ENCODE measurements around the gene CD83.
"Not testable (repeated sequence)": the region's sequence is repeated elsewhere in the genome, so short reads cannot be mapped to it uniquely, and the experiment has no call there.

The CD83 gene

DNA sequence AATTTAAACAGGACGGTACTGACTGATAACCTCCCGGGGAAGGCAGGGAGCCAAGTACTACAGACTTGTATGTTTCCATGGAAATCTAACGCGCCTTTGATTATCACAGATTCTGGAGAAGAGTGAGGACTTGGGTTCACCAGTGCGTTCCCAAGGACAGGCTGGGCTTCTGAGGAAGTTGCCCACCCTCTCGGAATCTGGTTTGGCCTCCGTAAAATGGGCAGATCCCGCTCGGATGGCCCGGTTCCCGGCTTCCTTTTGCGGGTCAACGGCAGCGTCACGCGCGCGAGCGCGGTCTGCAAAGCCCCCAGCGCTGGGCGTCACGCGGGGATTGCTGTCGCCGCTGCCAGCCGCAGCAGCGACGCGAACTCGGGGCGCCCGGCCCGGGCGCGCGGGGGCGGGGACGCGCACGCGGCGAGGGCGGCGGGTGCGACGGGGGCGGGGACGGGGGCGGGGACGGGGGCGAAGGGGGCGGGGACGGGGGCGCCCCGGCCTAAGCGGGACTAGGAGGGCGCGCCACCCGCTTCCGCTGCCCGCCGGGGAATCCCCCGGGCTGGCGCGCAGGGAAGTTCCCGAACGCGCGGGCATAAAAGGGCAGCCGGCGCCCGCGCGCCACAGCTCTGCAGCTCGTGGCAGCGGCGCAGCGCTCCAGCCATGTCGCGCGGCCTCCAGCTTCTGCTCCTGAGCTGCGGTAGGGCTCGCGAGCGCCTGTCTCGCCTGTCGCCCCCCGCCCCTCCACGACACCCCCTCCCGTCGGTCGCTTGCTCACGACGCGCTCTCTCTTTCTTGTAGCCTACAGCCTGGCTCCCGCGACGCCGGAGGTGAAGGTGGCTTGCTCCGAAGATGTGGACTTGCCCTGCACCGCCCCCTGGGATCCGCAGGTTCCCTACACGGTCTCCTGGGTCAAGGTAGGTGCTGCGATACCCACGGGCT lies at the start of gene CD83:
Gene CD83 (plus strand): TSS at position 615 of the 933 bp plus-strand sequence. CDS start 40 bp downstream, at position 655.
- no peaks in the 10 kb centered on the region for H3K4me1 ChIP-seq (ENCODE audit: control insufficient read depth in 1 of 2, insufficient read depth in 2 of 2, low read length in 2 of 2)
- no peaks in the 10 kb centered on the region for H3K27me3 ChIP-seq (ENCODE audit: low read depth, low read length)
- no peaks in the 10 kb centered on the region for H3K36me3 ChIP-seq (ENCODE audit: control insufficient read depth in 1 of 2, insufficient read depth in 2 of 2, low read length in 2 of 2)
- no peaks in the 10 kb centered on the region for H3K9me3 ChIP-seq (ENCODE audit: control insufficient read depth in 1 of 2, low read length in 2 of 2)
- H3K4me3 ChIP-seq (ENCODE audit: low read depth in 1 of 2, low read length in 2 of 2): peak within 1 kb of the TSS; percentile 72 to 79
- H3K27ac ChIP-seq (ENCODE audit: low read length): no peak within 1 kb of the TSS

DNA sequence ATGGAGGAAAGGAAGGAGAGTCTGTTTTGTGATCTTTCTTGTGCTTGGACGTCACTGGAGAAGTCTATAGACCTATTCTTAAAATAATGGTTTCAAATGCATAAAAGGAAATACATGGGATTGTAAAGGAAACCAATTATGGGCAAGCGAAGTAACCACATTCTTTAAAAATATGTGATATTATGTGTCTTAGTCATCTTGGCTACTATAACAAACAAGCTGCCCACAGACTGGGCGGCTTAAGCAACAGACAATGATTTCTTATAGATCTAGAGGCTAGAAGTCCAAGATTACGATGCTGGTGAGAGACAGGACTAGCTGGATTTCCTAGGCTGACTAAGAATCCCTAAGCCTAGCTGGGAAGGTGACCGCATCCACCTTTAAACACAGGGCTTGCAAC lies 49.4 kb upstream of the CD83 start:
- Histone ChIP-seq H3K4me3 (ENCODE audit: low read depth in 1 of 2, low read length in 2 of 2) (no peak overlapping the region), H3K4me1 (ENCODE audit: control insufficient read depth in 1 of 2, insufficient read depth in 2 of 2, low read length in 2 of 2) (no peaks in the 10 kb centered on the region), H3K27ac (ENCODE audit: low read length) (no peak overlapping the region), H3K27me3 (ENCODE audit: low read depth, low read length) (no peaks in the 10 kb centered on the region), H3K9me3 (ENCODE audit: control insufficient read depth in 1 of 2, low read length in 2 of 2) (no peaks in the 10 kb centered on the region), H3K36me3 (ENCODE audit: control insufficient read depth in 1 of 2, insufficient read depth in 2 of 2, low read length in 2 of 2) (no peaks in the 10 kb centered on the region)

- Histone ChIP-seq H3K4me1 (ENCODE audit: control insufficient read depth in 1 of 2, insufficient read depth in 2 of 2, low read length in 2 of 2) (no peaks in the 10 kb centered on the region), H3K9me3 (ENCODE audit: control insufficient read depth in 1 of 2, low read length in 2 of 2) (no peaks in the 10 kb centered on the region), H3K4me3 (ENCODE audit: low read depth in 1 of 2, low read length in 2 of 2) (no peak overlapping the region), H3K36me3 (ENCODE audit: control insufficient read depth in 1 of 2, insufficient read depth in 2 of 2, low read length in 2 of 2) (no peaks in the 10 kb centered on the region), H3K27me3 (ENCODE audit: low read depth, low read length) (no peaks in the 10 kb centered on the region), H3K27ac (ENCODE audit: low read length) (no peak overlapping the region)
Measured at GRCh38 chr6:14068623-14069022, 48.9 kb upstream of the CD83 start.

DNA sequence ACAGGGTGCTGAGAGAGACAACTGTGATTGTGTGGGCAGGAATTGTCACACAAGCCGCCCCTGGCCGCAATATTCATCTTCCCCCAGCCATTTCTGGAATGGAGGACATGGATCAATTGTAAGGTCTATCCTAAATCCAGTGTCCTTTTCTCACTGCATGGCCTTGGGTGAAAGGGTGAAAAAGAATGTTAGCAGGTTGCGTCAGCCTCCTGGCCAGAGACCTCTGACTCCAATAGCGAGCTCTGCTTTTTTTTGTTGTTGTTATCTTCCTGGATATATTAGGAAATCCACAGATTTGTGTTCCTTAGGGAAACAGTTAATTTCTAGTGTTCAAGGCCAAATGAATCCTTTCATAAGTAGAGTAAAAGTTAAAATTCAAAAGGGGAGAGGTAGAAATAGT lies 47.1 kb upstream of the CD83 start:
- Histone ChIP-seq H3K27ac (ENCODE audit: low read length) (no peak overlapping the region), H3K27me3 (ENCODE audit: low read depth, low read length) (no peaks in the 10 kb centered on the region), H3K36me3 (ENCODE audit: control insufficient read depth in 1 of 2, insufficient read depth in 2 of 2, low read length in 2 of 2) (no peaks in the 10 kb centered on the region), H3K4me1 (ENCODE audit: control insufficient read depth in 1 of 2, insufficient read depth in 2 of 2, low read length in 2 of 2) (no peaks in the 10 kb centered on the region), H3K9me3 (ENCODE audit: control insufficient read depth in 1 of 2, low read length in 2 of 2) (no peaks in the 10 kb centered on the region), H3K4me3 (ENCODE audit: low read depth in 1 of 2, low read length in 2 of 2) (no peak overlapping the region)

DNA sequence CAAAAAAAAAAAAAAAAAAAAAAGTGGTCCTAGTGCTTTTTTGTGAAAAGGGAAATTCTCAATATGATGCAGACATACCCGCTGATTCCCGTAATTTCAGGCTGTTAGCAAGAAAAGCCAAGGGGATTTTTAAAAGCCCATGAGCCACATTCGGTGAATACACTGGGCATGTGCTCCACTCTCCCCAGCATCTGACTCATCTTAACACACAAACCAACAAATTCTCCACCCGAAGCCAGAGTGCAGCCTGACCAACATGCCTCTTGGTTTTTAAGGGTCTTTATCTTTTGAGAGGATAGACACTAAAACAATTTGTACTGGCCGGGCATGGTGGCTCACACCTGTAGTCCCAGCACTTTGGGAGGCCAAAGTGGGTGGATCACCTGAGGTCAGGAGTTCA lies 45.5 kb upstream of the CD83 start:
- no peaks in the 10 kb centered on the region for H3K9me3 ChIP-seq (ENCODE audit: control insufficient read depth in 1 of 2, low read length in 2 of 2)
- no peaks in the 10 kb centered on the region for H3K4me1 ChIP-seq (ENCODE audit: control insufficient read depth in 1 of 2, insufficient read depth in 2 of 2, low read length in 2 of 2)
- no peaks in the 10 kb centered on the region for H3K27me3 ChIP-seq (ENCODE audit: low read depth, low read length)
- H3K4me3 ChIP-seq (ENCODE audit: low read depth in 1 of 2, low read length in 2 of 2): no peak overlapping the region
- H3K36me3 ChIP-seq (ENCODE audit: control insufficient read depth in 1 of 2, insufficient read depth in 2 of 2, low read length in 2 of 2): no peaks in the 10 kb centered on the region
- no peak overlapping the region for H3K27ac ChIP-seq (ENCODE audit: low read length)

DNA sequence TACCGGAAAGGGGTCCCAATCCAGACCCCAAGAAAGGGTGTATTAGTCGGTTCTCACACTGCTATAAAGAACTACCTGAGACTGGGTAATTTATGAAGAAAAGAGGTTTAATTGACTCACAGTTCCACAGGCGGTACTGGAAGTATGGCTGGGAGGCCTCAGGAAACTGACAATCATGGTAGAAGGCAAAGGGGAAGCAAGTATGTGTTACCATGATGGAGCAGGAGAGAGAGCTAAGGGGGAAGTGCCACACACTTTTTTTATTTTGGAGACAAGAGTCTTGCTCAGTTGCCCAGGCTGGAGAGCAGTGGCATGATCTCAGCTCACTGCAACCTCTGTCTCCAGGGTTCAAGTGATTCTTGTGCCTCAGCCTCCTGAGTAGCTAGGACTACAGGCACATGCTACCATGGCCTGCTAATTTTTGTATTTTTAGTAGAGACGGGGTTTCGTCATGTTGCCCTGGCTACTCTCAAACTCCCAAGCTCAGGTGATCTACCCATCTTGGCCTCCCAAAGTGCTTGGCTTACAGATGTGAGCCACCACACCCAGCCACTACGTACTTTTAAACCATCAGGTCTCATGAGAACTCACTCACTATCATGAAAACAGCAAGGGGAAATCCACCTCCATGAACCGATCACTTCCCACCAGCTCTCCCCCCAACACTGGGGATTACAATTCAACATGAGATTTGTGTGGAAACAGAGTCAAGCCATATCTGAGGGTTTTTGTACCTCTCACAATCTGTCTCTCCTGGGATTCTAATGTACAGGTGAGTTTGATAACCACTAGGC lies 43.8 kb upstream of the CD83 start:
- not testable (repeated sequence) for H3K27ac ChIP-seq (ENCODE audit: low read length); H3K4me1 ChIP-seq (ENCODE audit: control insufficient read depth in 1 of 2, insufficient read depth in 2 of 2, low read length in 2 of 2); H3K27me3 ChIP-seq (ENCODE audit: low read depth, low read length); H3K36me3 ChIP-seq (ENCODE audit: control insufficient read depth in 1 of 2, insufficient read depth in 2 of 2, low read length in 2 of 2); H3K4me3 ChIP-seq (ENCODE audit: low read depth in 1 of 2, low read length in 2 of 2); H3K9me3 ChIP-seq (ENCODE audit: control insufficient read depth in 1 of 2, low read length in 2 of 2)

DNA sequence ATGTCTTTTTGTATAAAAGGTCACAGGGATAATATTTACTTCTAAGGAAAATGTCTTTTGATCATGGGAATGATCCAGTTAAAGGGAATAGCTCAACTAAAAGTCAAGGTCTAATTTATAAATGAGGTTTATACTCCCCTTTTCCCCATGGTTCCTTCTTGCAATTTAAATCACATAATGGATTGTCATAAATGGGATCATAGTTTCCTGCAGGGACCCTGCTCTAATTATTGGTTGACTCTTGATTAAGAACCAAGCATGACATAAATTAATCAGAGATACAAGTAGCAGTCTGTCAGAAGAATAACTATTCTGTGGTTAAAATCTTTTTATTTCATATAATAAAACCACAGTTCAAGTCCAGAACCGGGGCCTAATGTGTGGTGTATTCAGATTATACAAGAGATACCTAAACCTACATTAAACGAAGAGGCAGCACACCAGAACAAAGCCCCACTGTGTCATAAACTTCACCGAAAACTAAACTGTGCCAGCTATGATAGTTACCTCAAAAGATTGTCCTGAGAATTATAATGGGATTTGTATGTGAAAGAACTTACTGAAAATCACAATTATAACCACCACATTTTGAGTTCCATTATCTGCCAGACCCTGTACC lies 43.0 kb upstream of the CD83 start:
- no peaks in the 10 kb centered on the region for H3K4me1 ChIP-seq (ENCODE audit: control insufficient read depth in 1 of 2, insufficient read depth in 2 of 2, low read length in 2 of 2)
- H3K36me3 ChIP-seq (ENCODE audit: control insufficient read depth in 1 of 2, insufficient read depth in 2 of 2, low read length in 2 of 2): no peaks in the 10 kb centered on the region
- H3K27me3 ChIP-seq (ENCODE audit: low read depth, low read length): no peaks in the 10 kb centered on the region
- peak overlapping the region; percentile 58 for H3K27ac ChIP-seq (ENCODE audit: low read length)
- H3K9me3 ChIP-seq (ENCODE audit: control insufficient read depth in 1 of 2, low read length in 2 of 2): no peaks in the 10 kb centered on the region
- peak overlapping the region; percentile 62 to 73 for H3K4me3 ChIP-seq (ENCODE audit: low read depth in 1 of 2, low read length in 2 of 2)

DNA sequence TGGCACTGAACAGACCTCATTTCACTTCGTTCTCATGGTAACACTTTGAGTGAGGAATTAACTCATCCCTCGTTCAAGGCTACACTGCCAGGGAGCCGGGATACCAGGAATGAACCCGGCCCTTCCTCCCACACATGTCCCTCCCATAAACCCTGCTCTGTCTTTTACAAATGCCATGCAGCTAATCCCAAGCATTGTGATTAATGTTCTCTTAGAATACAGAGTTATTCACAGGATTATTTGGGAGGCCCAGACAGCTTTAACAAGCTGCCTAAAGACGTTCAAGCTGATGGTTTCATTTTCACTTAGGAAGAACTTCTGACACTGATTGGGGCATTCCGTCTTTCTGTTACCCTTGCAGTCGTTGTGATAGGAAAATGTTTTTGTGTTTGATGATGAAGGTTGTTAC lies 42.5 kb upstream of the CD83 start:
- Histone ChIP-seq H3K36me3 (ENCODE audit: control insufficient read depth in 1 of 2, insufficient read depth in 2 of 2, low read length in 2 of 2) (no peaks in the 10 kb centered on the region), H3K4me1 (ENCODE audit: control insufficient read depth in 1 of 2, insufficient read depth in 2 of 2, low read length in 2 of 2) (no peaks in the 10 kb centered on the region), H3K4me3 (ENCODE audit: low read depth in 1 of 2, low read length in 2 of 2) (peak overlapping the region; percentile 62 to 73), H3K27ac (ENCODE audit: low read length) (peak overlapping the region; percentile 58), H3K9me3 (ENCODE audit: control insufficient read depth in 1 of 2, low read length in 2 of 2) (no peaks in the 10 kb centered on the region), H3K27me3 (ENCODE audit: low read depth, low read length) (no peaks in the 10 kb centered on the region)

DNA sequence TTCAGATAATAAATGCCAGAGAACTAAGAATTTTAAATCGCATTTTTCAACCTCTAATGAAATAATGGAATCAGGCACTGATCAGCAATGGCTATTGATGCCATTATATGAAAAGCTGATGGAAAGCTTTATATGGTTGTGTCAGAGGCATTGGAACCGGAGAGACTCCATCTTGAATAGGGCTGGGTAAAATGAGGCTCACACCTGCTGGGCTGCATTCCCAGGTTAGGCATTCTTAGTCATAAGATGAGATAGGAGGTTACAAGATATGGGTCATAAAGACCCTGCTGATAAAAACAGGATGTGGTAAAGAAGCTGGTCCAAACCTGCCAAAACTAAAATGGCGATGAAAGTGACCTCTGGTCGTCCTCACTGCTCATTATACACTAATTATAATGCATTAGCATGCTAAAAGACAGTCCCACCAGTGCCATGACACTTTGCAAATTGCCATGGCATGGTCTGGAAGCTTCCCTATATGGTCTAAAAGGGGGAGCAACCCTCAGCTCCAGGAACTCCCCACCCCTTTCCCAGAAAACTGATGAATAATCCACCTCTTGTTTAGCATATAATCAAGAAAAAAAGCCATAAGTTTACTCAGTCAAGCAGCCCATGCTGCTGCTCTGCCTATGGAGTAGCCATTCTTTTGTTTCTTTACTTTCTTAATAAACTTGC lies 40.2 kb upstream of the CD83 start:
- Histone ChIP-seq H3K9me3 (ENCODE audit: control insufficient read depth in 1 of 2, low read length in 2 of 2) (no peaks in the 10 kb centered on the region), H3K4me1 (ENCODE audit: control insufficient read depth in 1 of 2, insufficient read depth in 2 of 2, low read length in 2 of 2) (no peaks in the 10 kb centered on the region), H3K27ac (ENCODE audit: low read length) (no peak overlapping the region), H3K36me3 (ENCODE audit: control insufficient read depth in 1 of 2, insufficient read depth in 2 of 2, low read length in 2 of 2) (no peaks in the 10 kb centered on the region), H3K27me3 (ENCODE audit: low read depth, low read length) (no peaks in the 10 kb centered on the region), H3K4me3 (ENCODE audit: low read depth in 1 of 2, low read length in 2 of 2) (no peak overlapping the region)

DNA sequence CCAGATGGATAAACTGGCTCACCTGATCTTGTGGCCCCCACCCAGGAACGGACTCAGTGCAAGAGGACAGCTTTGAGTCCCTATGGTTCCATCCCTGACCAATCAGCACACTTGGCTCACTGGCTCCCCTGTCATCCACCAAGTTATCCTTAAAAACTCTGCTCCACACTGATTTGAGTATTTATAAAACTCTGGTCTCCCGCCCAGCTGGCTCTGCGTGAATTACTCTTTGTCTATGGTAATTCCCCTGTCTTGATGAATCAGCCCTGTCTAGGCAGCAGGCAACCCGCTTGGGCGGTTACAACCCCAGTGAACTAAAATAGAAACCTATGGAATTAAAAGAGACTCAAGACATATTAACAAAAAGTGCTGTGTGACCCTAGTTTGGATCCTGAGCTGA lies 38.1 kb upstream of the CD83 start:
- Histone ChIP-seq H3K4me1 (ENCODE audit: control insufficient read depth in 1 of 2, insufficient read depth in 2 of 2, low read length in 2 of 2) (no peaks in the 10 kb centered on the region), H3K36me3 (ENCODE audit: control insufficient read depth in 1 of 2, insufficient read depth in 2 of 2, low read length in 2 of 2) (no peaks in the 10 kb centered on the region), H3K27ac (ENCODE audit: low read length) (no peak overlapping the region), H3K4me3 (ENCODE audit: low read depth in 1 of 2, low read length in 2 of 2) (no peak overlapping the region), H3K9me3 (ENCODE audit: control insufficient read depth in 1 of 2, low read length in 2 of 2) (no peaks in the 10 kb centered on the region), H3K27me3 (ENCODE audit: low read depth, low read length) (no peaks in the 10 kb centered on the region)

DNA sequence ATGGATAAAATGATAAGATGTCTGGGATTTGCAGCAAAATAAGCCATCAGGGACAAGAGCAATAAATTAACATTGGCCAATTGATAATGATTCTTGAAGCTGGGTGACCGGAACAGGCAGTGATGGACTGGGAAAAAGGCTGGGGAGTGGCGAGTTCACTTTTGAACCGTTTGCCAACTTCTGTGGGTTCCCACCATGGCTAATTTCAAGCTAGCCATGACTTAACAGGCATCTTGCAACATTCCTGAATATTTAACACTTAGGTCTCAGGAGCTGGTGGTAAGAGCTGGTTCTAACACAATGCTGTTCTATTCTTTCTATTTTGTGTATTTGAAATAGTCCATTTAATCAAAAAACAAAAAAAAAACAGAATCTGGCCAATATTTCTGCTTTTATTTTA lies 37.6 kb upstream of the CD83 start:
- no peak overlapping the region for H3K4me3 ChIP-seq (ENCODE audit: low read depth in 1 of 2, low read length in 2 of 2)
- H3K36me3 ChIP-seq (ENCODE audit: control insufficient read depth in 1 of 2, insufficient read depth in 2 of 2, low read length in 2 of 2): no peaks in the 10 kb centered on the region
- H3K27ac ChIP-seq (ENCODE audit: low read length): no peak overlapping the region
- H3K9me3 ChIP-seq (ENCODE audit: control insufficient read depth in 1 of 2, low read length in 2 of 2): no peaks in the 10 kb centered on the region
- no peaks in the 10 kb centered on the region for H3K4me1 ChIP-seq (ENCODE audit: control insufficient read depth in 1 of 2, insufficient read depth in 2 of 2, low read length in 2 of 2)
- H3K27me3 ChIP-seq (ENCODE audit: low read depth, low read length): no peaks in the 10 kb centered on the region
